HepG2 (cell line): ENCODE results near the gene KLHDC4. TPM values are rescaled to one million over a fixed set of nuclear protein-coding genes. Genes with fewer than 3 reads are reported as not detected.

Source experiments
- ARID3A ChIP-seq: IDR thresholded peaks from 2 replicates; pipeline ENCODE4 v1.6.1; 2012; ENCODE audit warnings: low read depth, low read length, improper control_type of control experiment
- ATAD3A ChIP-seq: sonication (generic); formaldehyde crosslinking; IDR thresholded peaks from 2 replicates; pipeline ENCODE4 v1.4.0; 2020; ENCODE audit warnings: missing genetic modification reagents
- CBX2 ChIP-seq, 2 experiments: fragments of 200-600 bp in 1 of 2; sonication (generic); formaldehyde crosslinking in 1 of 2; IDR thresholded peaks; 2 replicates each; pipeline versions ENCODE4 v1.7.0 to v1.8.1; 2018 to 2022; ENCODE audit warnings: low read depth in 2 of 2, low read length in 1 of 2, mild to moderate bottlenecking in 1 of 2, missing genetic modification reagents in 1 of 2
- CEBPG ChIP-seq: IDR thresholded peaks from 2 replicates; pipeline ENCODE4 v1.6.1; 2016
- GABPB1 ChIP-seq: IDR thresholded peaks from 2 replicates; pipeline ENCODE4 v1.6.1; 2016; ENCODE audit warnings: mild to moderate bottlenecking, missing genetic modification reagents, moderate library complexity, missing compliant biosample characterization
- HDAC2 ChIP-seq: sonication (generic); formaldehyde crosslinking; IDR thresholded peaks from 2 replicates; pipeline ENCODE4 v1.4.0; 2020; ENCODE audit warnings: missing genetic modification reagents
- HOXA5 ChIP-seq: sonication (generic); formaldehyde crosslinking; IDR thresholded peaks from 2 replicates; pipeline ENCODE4 v1.4.0; 2020; ENCODE audit warnings: missing genetic modification reagents
- JUND ChIP-seq: sonication (generic); formaldehyde crosslinking; IDR thresholded peaks from 2 replicates; pipeline ENCODE4 v1.8.0; 2022; ENCODE audit warnings: mild to moderate bottlenecking, missing genetic modification reagents
- KDM5A ChIP-seq: fragments of 200-600 bp; sonication (generic); IDR thresholded peaks from 2 replicates; pipeline ENCODE4 v1.7.0; 2018; ENCODE audit warnings: antibody characterized with exemption, mild to moderate bottlenecking, low read length, borderline replicate concordance
- MYPOP ChIP-seq: sonication (generic); formaldehyde crosslinking; IDR thresholded peaks from 2 replicates; pipeline ENCODE4 v1.8.1; 2023; ENCODE audit warnings: mild to moderate bottlenecking, moderate library complexity, missing genetic modification reagents
- NFKB2 ChIP-seq: sonication (generic); formaldehyde crosslinking; IDR thresholded peaks from 2 replicates; pipeline ENCODE4 v1.4.0; 2020; ENCODE audit warnings: missing genetic modification reagents, borderline replicate concordance
- POLR2G ChIP-seq: fragments of 200-400 bp; formaldehyde crosslinking; IDR thresholded peaks from 2 replicates; pipeline ENCODE4 v1.6.1; 2018; ENCODE audit warnings: mild to moderate bottlenecking, low read depth, low read length, moderate library complexity
- SOX5 ChIP-seq: IDR thresholded peaks from 2 replicates; pipeline ENCODE4 v1.6.1; 2016; ENCODE audit warnings: borderline replicate concordance
- SP4 ChIP-seq: sonication (generic); formaldehyde crosslinking; IDR thresholded peaks from 2 replicates; pipeline ENCODE4 v1.8.1; 2023; ENCODE audit warnings: mild to moderate bottlenecking, missing genetic modification reagents
- ZBTB7B ChIP-seq: sonication (generic); formaldehyde crosslinking; IDR thresholded peaks from 2 replicates; pipeline ENCODE4 v1.4.0; 2020; ENCODE audit warnings: missing genetic modification reagents
- ZFX ChIP-seq: sonication (generic); formaldehyde crosslinking; IDR thresholded peaks from 2 replicates; pipeline ENCODE4 v1.4.0; 2020; ENCODE audit warnings: mild to moderate bottlenecking, low read depth, missing genetic modification reagents, moderate library complexity
- ZNF547 ChIP-seq: sonication (generic); formaldehyde crosslinking; IDR thresholded peaks from 2 replicates; pipeline ENCODE4 v1.5.1; 2020; ENCODE audit warnings: mild to moderate bottlenecking, missing genetic modification reagents
- ZNF784 ChIP-seq: sonication (generic); formaldehyde crosslinking; IDR thresholded peaks from 2 replicates; pipeline ENCODE4 v1.5.1; 2020; ENCODE audit warnings: missing genetic modification reagents, mild to moderate bottlenecking, borderline replicate concordance
- polyA plus RNA-seq, 8 experiments: library from polyadenylated mRNA; depleted of rRNA in 3 of 8; stranded (reverse) in 7 of 8; unstranded in 1 of 8; fragments of >200 nt; fragmentation: Illumina TruSeq in 4 of 8; extraction: Trizol in 4 of 8; gene quantifications; 2 replicates each; pipeline versions ENCODE4 v1.2.1 to v1.2.3, GENCODE V29; 2011 to 2016; ENCODE audit warnings: low read depth in 4 of 8, missing spikeins in 1 of 8, mixed read lengths in 1 of 8; ENCODE audit not compliant: insufficient read depth in 1 of 8
- total RNA-seq, 5 experiments: library from RNA; depleted of rRNA; stranded (reverse); fragments of >200 nt; fragmentation: Illumina TruSeq; extraction: Trizol; gene quantifications; 2 replicates each; pipeline ENCODE4 v1.2.3, GENCODE V29; 2016; ENCODE audit warnings: low read depth in 1 of 5
- TF ChIP-seq, protein P1 (sequence below): IDR thresholded peaks from 2 replicates; pipeline ENCODE4 v1.4.0; 2020; ENCODE audit warnings: mild to moderate bottlenecking, missing genetic modification reagents
- TF ChIP-seq, protein P2 (sequence below): IDR thresholded peaks from 2 replicates; pipeline ENCODE4 v1.6.1; 2018; ENCODE audit warnings: missing genetic modification reagents, mild to moderate bottlenecking, missing compliant biosample characterization

Gene KLHDC4
- total and polyA plus RNA-seq, 2 of the 13 experiments (the other 11 are each of a cell fraction or from before 2014, with no cell fraction given) = 18.7 to 31.8 TPM

- TF ChIP-seq ARID3A (no peak), ZFX (peak; percentile 43; the same call in 1 of the 2 replicates), ATAD3A (CRISPR knock-in tag) (no peak), JUND (CRISPR knock-in tag) (peak; percentile 92), CEBPG (CRISPR knock-in tag) (0 out of 2 replicates have a peak, but pooled peaks have one; percentile 32), SP4 (CRISPR knock-in tag) (no peak), ZBTB7B (peak; percentile 89), CBX2 (IDR thresholded peaks at IDR 0.05; ENCODE audit: low read depth, low read length) (no peak), CBX2 (CRISPR knock-in tag; IDR thresholded peaks at IDR 0.05; ENCODE audit: low read depth) (0 out of 2 replicates have a peak, but pooled peaks have one; percentile 30), HOXA5 (CRISPR knock-in tag) (no peak), HDAC2 (CRISPR knock-in tag) (peak; percentile 30; the same call in 1 of the 2 replicates), POLR2G (peak; percentile 58), NFKB2 (CRISPR knock-in tag) (no peak), KDM5A (no peak), SOX5 (peak; percentile 20; the same call in 1 of the 2 replicates), ZNF547 (CRISPR knock-in tag) (0 out of 2 replicates have a peak, but pooled peaks have one; percentile 55), ZNF784 (no peak), GABPB1 (CRISPR knock-in tag) (0 out of 2 replicates have a peak, but pooled peaks have one; percentile 13), MYPOP (0 out of 2 replicates have a peak, but pooled peaks have one; percentile 45)
- TF ChIP-seq, protein P1, sequence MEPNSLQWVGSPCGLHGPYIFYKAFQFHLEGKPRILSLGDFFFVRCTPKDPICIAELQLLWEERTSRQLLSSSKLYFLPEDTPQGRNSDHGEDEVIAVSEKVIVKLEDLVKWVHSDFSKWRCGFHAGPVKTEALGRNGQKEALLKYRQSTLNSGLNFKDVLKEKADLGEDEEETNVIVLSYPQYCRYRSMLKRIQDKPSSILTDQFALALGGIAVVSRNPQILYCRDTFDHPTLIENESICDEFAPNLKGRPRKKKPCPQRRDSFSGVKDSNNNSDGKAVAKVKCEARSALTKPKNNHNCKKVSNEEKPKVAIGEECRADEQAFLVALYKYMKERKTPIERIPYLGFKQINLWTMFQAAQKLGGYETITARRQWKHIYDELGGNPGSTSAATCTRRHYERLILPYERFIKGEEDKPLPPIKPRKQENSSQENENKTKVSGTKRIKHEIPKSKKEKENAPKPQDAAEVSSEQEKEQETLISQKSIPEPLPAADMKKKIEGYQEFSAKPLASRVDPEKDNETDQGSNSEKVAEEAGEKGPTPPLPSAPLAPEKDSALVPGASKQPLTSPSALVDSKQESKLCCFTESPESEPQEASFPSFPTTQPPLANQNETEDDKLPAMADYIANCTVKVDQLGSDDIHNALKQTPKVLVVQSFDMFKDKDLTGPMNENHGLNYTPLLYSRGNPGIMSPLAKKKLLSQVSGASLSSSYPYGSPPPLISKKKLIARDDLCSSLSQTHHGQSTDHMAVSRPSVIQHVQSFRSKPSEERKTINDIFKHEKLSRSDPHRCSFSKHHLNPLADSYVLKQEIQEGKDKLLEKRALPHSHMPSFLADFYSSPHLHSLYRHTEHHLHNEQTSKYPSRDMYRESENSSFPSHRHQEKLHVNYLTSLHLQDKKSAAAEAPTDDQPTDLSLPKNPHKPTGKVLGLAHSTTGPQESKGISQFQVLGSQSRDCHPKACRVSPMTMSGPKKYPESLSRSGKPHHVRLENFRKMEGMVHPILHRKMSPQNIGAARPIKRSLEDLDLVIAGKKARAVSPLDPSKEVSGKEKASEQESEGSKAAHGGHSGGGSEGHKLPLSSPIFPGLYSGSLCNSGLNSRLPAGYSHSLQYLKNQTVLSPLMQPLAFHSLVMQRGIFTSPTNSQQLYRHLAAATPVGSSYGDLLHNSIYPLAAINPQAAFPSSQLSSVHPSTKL (CRISPR knock-in tag) = peak; percentile 78
- TF ChIP-seq, protein P2, sequence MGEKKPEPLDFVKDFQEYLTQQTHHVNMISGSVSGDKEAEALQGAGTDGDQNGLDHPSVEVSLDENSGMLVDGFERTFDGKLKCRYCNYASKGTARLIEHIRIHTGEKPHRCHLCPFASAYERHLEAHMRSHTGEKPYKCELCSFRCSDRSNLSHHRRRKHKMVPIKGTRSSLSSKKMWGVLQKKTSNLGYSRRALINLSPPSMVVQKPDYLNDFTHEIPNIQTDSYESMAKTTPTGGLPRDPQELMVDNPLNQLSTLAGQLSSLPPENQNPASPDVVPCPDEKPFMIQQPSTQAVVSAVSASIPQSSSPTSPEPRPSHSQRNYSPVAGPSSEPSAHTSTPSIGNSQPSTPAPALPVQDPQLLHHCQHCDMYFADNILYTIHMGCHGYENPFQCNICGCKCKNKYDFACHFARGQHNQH (CRISPR knock-in tag) = peak; percentile 53; the same call in 1 of the 2 replicates
Observed at GRCh38 chr16:87809150-87809902, 43.5 kb upstream of the KLHDC4 start (continued).
